GM18907 (cell line): ENCODE measurements around the gene SORCS2.

Experiments used
- ATAC-seq: cut with Tn5 transposase; IDR thresholded peaks from one replicate; pipeline ENCODE4 v1.9.1; 2021; ENCODE audit warnings: mild to moderate bottlenecking, moderate library complexity; ENCODE audit not compliant: unreplicated experiment

The SORCS2 gene

DNA sequence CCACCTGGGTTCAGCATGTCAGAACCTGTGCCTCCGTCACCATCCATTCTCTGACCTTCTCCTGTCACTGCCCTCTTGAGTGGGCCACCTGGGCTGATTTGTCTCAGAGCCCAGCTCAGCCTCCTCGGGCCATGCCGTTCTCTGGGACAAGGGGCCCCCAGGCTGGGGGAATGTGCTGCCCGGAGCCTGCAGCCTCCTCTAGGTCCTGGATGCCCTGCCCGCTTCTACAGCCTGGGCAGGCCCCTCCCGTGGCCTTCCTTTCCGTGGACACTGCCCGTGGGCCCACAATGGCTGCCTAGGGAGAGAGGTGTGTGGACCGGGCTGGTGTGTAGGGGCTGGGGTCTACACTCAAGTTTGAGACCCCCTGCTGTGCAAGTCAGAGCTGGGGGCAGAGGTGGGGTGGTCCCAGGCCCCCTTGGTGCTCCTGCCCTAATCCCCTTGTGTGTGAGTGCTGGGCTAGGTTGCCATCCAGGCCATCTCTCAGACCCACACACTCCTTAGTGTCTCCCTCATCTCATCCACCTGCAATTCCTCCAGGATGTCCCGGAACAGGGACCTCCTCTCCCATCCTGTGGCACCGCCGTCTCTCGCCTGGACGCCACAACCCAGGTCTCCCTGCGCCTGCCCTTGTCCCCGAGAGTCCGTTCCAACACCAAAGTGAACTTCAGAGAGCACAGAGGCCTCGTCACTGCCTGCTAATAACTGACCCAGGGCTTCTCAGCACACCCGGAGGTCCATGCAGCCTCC is 230.0 kb downstream of the SORCS2 start:
- no peak for ATAC-seq

DNA sequence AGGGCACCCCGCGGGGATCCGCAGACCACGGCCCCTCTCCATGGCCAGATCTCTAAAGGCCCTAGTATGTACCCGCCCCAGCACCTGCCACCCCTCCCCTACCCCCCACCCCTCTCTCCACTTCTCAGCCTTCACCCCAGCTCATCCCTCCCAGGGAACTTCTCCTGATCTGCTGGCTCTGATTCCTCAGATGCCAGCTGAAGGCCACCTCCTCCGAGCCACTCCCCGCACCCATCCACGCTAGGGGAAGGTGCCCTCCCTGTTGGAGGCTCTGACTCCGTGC is 230.5 kb downstream of the SORCS2 start:
- no peak for ATAC-seq

DNA sequence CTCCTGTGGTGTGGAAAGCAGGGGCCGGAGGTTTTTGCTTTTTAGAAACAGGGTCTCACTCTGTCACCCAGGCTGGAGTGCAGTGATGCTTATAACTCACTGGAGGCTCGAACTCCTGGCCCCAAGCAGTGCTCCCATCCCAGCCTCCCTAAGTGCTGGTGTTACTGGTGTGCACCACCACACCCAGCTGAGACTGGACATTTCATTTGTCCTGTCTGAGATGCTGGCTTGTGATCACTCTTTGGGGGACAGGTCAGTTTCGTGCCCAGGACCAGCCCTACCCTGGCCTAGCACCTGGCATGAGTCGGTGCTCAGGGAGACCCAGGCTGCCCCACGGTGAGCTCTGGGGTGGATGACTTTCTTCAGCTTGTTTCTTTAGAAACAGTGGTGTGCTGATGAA is 231.1 kb downstream of the SORCS2 start:
- ATAC-seq, result no peak

DNA sequence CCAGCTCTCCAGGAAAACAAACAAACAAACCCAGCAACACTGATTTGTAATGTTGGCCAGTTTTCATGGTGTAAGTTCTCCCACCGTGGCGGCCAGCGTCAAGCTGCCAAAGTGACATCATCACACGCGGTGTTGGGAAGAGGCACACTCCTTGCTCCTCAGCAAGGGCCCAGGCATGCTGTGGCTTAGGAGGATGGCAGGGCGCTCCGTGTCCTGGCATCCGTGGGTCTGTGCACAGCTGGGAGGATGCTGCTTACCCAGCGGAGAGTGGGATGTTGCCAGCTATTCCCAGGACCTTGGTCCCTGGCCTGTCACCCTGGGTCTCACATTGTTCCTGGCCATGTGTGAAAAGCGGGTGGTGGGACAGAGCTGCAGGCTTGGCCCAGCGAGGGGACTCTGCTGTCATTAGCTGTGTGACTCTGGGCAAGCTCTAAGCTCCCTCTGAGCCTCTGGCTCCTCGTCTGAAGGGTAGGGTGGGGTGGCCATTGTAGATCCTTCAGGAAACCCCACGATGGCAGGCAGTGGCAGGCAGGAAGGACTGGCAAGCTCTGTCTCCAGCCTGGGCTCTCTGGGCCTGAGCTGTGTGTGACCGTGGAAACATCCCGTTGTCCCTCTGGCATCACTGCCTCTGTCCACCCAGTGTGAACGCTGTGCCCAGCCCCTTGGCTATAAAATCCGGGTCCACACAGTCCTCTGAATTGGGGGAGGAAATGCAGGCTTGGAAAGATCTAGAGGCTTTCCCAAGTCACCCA is 231.6 kb downstream of the SORCS2 start:
- ATAC-seq, result no peak

DNA sequence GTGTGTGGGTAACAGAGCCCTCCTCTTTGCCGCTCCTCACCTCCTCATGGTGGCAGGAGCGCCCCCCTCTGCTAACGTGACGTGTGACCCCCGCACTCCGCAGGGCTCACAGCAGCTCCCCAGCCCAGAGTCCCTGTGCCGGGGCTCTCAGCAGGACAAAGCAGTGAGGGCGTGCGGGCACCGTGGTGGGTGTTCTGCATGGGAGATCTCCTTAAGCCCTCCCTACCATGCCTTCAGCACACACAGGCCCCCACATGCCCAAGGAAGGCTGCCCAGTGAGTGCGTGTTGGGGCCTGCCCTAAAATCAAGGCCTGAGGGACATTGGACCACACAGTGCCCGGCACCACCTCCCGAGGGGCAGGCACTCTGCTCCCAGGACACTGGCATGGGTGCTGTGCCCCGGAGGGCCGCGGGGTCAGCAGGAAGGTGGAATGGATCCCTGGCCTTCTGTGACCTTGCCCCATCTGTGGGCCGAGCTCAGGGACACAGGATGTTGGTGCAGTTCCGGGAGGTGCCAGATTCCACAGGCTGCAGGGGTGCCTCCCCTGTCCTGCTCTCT is 232.3 kb downstream of the SORCS2 start:
- ATAC-seq, result no peak

DNA sequence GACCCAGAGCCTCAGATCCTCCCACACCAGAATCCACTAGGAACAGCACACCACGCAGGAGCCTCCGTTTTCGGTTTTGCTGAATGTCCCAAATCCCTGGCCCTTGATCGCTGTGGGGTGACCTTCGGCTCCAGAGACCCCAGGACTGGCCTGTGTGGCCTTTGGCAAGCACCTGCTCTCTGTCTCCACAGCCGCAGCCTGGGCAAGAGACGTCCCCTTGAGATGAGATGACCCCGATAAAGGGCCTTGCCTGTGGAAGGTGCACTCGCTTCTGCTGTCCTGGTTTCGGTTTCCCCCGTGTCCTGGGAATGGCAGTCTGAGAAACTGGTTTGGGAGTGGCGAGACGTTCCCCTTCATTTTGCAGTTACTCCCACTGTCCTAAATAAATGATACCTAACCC is 232.8 kb downstream of the SORCS2 start:
- no peak for ATAC-seq

DNA sequence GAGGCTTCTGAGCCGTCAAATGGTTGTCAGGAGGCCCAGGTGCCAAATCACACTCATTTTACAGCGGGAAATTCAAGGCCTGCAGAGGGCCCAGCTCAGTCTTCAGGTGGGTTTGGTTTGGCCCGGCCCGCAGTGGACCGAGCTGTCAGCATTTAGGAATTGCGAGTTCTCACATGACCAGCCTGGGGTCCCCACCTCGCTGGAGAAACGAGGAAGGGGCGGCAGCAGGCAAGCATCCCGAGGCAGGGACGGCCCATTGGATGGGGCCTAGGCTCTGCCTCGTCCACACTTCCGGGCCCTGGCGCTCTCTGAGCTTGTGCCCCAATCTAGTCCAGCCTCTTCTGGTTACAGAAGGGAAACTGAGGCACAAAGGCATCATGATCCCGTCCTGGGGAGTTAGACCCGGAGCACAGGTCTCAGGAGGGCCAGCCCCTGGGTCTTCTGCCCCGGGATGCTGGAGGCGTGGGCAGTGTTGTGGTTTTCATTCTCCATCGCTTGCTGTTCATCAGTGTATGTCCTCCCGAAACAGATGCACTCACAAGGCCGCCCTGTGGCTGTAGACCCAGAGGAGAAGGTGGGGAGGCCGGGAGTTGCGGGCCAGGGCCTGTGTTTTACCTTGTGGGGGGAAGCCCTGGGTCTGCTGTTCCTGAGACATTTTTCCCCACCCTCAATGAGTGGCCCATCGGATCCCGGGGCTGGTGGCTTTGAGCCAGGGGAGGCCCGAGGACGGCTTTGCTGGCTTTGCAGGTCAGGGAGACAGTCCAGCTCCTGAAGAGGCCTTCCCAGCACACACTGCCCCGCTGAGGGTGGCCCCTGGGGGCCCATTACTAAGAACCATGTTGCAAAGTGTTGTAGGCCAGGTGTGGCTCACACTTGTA is 233.5 kb downstream of the SORCS2 start:
- ATAC-seq, result no peak

DNA sequence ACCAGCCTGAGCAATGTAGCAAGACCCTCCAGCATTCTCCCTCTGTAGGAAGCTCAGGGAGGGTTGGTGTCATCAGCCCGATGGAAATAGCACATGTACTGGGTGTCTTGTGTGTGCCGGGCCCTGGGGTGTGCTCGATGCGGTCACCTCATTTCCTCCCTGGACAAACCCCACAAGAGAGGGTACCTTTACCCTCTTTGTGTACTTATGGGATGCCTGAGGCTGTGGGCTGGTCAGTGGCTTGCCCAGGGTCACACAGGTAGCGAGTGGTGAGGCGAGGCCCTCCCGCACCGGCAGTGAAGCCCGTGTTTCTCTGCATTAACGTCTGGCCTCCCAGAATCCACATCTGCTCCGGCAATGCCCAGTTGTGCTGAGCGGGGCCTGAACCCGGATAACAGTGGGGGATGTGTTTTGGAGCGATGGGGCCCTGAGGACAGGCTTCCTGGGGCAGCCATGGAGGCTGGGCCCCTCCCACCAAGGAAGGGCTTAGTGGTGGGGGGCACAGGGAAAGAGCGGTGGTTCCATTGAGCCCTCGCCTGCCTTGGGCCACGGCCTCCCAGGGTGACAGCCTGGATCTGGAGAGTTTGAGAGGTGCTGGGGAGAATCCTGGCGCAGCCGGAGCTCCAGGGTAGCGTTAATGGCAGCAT is 234.3 kb downstream of the SORCS2 start:
- ATAC-seq, result no peak

DNA sequence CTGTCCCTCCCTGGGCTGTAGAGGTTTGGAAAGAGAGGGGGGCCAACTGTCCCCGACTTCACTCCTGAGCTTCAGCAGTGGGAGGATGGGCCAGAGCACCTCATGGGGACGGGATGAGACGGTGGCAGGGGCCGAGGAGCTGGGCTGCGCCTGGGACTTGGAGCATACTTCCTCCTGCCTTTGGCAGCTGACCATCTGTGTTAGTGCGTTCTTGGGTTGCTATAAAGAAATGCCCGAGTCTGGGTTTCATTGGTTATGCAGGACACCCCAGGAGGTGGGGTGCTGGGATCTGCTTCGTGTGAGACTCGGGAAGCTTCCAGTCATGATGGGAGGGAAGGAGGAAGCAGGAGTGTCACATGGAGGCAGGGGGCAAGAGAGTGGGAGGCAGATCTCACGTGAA is 235.0 kb downstream of the SORCS2 start:
- no peak for ATAC-seq

DNA sequence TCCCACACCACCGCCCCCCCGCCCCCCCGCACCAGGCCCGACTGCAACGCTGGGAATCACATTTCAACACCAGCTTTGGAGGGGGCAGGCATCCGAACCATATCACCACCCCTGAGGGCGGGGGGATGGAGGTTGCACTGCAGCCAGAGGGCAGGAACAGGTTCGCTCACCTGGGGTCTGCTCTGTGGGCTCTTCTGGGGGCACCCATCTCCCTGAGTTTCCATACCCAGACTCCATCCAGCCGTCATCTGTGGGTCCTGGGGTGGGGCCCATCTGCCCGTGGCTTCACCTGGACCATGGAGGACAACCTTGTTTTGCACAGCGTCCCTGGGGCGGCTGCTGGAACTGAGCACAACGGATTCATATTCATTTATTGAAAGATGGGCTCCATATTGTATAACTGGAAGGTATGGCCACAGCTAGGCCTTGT is 235.5 kb downstream of the SORCS2 start:
- ATAC-seq, result no peak

DNA sequence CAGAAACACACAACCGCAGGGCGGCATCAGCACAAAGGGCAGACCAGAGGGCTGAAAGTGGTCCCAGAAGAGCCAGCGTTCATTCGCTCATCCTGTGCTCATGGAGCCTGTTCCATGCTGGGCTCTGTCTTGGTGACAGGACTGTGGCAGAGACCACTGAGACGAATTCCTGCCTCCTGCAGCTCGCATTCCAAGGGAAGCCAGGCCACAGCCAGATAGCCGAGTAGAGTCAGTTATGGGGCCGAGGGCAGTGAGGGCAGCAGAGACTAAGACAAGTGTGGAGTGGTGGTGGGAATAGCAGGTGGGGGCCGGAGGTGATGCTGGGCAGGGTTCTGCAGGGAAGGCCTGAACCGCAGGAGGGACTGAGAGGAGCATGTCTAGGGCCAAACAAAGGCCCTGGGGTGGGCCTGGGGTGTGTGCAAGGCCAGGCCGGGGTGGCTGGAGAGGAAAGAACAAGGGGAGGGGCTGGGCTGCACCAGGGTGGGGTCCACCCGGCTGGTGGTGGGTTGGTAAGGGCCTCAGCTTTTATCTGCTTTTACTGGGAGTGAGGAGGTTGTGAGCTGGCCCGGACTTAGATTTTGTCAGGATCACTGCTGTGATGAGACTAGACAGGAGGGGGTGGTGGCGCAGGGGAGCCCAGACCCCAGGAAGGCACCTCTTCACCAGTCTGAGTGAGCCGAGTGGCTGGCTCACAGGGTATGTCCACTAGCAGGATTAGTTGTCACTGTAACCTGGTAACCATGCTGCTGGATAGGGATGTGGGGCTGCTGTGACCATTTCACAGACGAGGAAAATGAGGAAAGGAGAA is 236.1 kb downstream of the SORCS2 start:
- no peak for ATAC-seq

DNA sequence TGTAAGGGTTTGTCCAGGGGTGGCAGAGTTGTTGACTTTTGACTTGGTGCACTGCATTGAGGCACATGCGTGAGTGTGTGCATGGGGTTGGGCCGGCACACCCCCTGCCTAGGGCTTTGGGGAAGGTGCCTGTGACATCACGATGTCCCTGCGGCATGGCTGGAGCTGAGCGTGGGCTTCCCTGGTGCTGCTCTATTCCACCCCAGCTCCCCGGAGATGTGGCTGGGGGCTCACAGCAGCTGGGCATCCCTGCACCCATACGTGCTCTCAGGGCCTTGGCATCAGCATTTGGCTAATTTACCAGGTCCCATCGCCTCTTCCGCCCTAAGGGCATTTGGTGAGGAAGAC is 236.7 kb downstream of the SORCS2 start:
- ATAC-seq, result no peak

DNA sequence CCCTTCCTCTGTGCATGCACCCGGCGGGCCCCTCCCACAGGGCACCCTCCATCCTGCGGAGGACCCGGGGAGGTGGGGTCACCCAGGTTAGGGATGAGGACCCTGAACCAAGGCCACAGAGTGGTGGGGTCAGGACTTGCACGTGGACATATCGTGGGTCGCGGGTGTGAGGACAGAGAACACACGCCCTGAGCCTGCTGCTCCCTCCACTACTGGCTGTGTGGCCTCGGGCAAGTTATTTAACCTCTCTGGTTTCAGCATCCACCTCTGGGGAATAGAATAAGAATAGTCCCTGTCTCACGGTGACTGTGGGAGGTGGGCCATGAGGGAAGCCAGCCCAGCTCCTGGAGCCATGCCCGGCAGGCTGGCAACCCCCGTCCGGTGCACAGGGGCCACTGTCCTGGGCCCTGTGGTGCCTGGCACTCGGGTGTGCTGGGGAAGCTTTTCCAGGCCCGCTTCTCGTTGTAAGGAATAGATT is 237.3 kb downstream of the SORCS2 start:
- no peak for ATAC-seq

DNA sequence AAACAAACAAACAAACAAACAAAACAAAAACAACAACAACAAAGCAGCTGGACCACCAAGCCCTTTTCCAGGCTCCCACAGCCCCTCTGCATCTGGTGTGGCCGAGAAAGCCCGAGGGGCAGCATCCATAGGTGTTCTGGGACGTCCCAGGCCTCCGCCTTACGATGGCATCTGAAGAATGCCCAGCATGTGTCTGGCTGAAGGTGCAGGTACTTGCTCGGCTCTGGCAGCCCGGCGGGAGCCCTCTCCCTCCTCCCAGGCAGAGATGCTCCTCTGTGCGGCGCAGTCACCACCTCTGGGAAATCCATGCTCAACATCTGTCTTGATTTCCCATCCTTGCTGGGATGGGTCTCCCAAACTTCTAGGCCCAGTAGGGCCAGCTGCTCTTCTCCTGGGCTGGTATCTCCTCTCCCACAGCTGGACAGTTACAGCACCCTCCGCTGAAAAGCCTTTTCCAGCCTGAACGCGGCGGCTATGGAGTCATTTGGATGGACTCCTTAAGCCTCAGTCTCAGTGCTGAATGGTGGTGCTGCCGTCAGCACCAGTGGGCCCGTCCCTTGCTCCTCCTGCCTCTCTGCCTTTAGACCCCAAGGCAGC is 238.1 kb downstream of the SORCS2 start:
- ATAC-seq, result no peak

DNA sequence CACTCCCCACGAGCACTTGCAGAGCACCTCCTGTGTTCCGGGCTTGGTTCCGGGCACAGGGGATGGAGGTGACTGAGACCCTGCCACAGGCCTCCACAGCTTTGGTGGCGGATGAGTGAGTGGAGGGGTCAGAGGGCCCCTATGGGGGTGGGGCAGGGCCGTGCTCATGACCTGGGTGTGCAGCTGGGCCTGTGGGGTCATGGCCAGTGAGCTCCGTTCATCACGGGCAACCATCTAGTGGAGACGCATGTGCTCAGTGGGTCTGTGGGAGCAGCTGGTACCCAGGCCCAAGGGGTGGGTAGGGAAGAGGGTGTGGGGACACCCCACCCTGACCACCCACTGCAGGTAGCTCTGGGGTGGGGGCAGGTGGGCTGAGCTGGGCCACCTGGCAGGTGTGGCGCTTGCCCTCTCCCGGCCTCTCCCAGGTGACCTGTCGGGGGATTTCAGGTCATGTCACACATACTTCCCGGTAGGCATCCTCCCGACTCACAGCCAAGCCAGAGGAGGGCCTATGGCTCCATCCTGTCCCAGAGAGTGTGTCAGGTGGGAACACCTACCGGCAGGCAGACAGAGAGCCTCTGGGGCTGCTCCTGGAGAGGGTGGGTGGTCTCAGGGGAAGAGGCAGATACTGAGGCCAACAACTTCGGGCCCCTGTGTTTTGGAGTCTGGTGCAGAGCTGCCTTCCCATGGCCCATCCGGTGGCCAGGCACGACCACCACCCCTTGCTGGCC is 238.8 kb downstream of the SORCS2 start:
- no peak for ATAC-seq

DNA sequence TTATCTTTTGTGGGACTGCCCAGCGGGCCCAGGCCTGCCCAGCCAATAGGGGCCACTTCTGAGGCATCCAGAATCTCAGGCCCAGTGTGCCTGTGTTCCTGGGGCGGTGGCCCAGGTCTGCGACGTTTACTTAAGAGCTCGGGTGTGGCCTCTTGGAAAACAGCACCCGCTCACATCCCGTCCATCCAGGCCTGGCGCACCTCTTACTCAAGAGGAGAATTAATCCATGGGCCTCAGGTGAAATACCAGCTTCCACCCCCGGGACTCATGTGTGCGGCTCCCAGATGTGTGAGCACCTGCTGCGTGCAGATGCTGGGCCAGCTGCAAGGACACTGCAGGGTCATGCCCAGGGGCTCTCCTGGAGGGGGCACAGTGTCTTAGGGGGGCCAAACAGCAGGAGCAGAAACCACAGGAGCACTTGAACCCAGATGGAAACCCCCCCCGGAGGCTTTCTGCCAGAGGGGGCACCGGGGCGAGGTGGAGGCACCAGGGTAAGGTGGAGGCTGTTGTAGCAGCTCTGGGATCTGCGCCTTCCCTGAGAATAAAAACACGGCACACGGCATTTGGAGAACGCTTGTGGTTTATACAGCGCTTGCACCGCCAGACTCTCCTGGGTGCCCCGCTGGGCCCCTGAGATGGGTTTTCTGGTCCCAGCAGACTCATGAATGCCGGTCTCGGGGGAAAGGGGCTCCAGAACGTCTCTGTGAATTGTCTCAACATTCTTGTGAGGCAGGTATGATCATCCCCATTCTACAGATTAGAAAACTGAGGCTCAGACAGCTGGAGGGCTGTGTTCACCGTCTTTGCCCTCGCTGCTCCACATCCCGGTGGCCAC is 239.6 kb downstream of the SORCS2 start:
- no peak for ATAC-seq

DNA sequence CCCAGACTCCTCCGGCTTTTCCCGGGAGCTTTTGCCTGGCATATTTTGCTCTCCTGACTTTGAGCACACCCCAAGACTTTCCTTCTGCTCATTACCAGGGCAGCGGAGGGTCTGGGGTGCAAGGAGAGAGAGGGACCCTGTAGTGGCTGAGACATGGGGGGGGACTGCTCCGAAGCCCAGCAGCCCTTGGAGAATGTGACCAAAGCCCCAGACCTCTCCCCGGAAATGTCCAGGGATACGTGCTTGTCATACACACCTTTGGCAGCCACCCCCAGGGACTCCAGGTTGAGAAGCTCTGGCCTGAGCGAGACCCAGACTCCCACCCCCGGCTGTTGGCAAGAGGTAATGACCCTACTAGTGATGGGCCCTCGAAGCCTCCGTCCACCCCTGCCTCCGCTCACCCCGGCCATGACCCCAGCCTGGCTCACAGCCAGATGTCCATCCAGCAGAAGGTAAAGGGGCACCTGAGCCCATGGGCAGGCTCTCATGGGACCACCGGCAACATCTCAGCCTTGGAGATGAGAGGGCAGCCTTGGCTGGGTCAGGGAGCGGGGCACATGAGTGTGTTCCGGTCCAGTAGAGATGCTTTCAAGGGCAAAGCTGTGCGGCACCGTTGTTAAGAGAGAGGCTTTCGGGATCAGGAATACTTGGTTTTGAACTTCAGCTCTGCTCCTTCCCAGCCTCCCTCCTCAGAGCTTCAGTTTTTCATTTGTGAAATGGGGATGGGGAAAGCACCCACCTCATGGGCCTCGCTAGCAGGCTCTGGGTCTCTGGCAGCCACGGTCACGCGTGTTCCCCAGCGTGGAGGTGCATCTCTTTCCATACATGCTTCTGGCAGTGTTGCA is 240.4 kb downstream of the SORCS2 start:
- ATAC-seq, result no peak
